ENCODE results near the gene ABHD6.
A peak's percentile ranks its signal among the peaks of the same experiment; 100 is the strongest.
"Not testable (repeated sequence)": the region's sequence is repeated elsewhere in the genome, so short reads cannot be mapped to it uniquely, and the experiment has no call there.

Gene ABHD6

DNA sequence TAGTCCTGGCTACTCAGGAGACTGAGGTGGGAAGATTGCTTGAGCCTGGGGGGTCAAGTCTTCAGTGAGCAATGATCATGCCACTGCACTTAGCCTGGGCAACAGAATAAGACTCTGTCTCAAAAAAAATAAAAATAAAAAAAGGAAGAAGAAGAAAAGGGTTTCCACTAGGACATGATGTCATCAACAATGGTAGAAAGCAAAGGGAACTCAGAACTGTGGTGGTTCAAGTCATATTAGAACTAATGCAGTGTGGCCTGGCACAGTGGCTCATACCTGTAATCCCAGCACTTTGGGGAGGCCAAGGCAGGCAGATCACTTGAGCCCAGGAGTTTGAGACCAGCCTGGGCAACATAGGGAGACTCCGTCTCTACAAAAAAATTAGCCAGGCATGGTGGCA lies 30.0 kb downstream of the ABHD6 start:
- H3K36me3 Mint-ChIP-seq (ENCODE audit: low read depth): peaks cover 30% of the 10 kb centered on the region
- not testable (repeated sequence) for H3K27me3 Mint-ChIP-seq; DNase-seq; H3K27ac Mint-ChIP-seq; H3K4me3 Mint-ChIP-seq; H3K9me3 Mint-ChIP-seq; H3K4me1 Mint-ChIP-seq (ENCODE audit: low read depth)

- no peak overlapping the region for H3K27ac Mint-ChIP-seq
Observed at GRCh38 chr3:58269356-58269755, 31.8 kb downstream of the ABHD6 start.

GRCh38 chr3:58270485-58270884 lies 32.9 kb downstream of the ABHD6 start:
- H3K36me3 Mint-ChIP-seq (ENCODE audit: low read depth): peaks cover 50% of the 10 kb centered on the region
- H3K4me1 Mint-ChIP-seq (ENCODE audit: low read depth): peaks cover 12% of the 10 kb centered on the region
- no peak overlapping the region for H3K4me3 Mint-ChIP-seq
- no peak overlapping the region for H3K27ac Mint-ChIP-seq
- no peaks in the 10 kb centered on the region for H3K9me3 Mint-ChIP-seq
- H3K27me3 Mint-ChIP-seq: no peaks in the 10 kb centered on the region
- DNase-seq: no peak

More at GRCh38 chr3:58269356-58269755, 31.8 kb downstream of the ABHD6 start:
- peaks cover 12% of the 10 kb centered on the region for H3K4me1 Mint-ChIP-seq (ENCODE audit: low read depth)
- H3K4me3 Mint-ChIP-seq: no peak overlapping the region
- DNase-seq: no peak
- peaks cover 42% of the 10 kb centered on the region for H3K36me3 Mint-ChIP-seq (ENCODE audit: low read depth)
- no peaks in the 10 kb centered on the region for H3K9me3 Mint-ChIP-seq
- no peaks in the 10 kb centered on the region for H3K27me3 Mint-ChIP-seq

- Mint-ChIP-seq H3K36me3 (ENCODE audit: low read depth) (peaks cover 60% of the 10 kb centered on the region), H3K27me3 (no peaks in the 10 kb centered on the region), H3K9me3 (no peaks in the 10 kb centered on the region), H3K27ac (peak overlapping the region; percentile 73), H3K4me3 (no peak overlapping the region), H3K4me1 (ENCODE audit: low read depth) (peaks cover 12% of the 10 kb centered on the region)
- DNase-seq: no peak
Observed at GRCh38 chr3:58271901-58272501, 34.4 kb downstream of the ABHD6 start.

DNA sequence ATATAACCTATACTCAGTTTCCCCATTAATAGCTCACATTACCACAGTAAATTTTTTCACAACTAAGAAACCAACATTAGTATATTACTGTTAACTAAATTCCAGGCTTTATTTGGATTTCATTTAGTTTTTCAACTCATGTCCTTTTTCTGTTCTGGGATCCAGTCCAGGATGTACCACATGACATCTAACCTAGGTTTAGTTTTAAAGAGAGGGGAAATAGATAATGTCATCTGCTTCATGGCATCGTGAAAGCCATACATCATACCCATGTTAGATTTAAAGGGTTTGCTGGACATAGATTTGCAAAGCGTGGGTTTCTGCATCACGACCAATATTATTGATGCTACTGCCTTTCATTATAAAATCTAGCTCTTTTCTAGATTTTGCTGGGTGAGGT lies 35.3 kb downstream of the ABHD6 start:
- peaks cover 12% of the 10 kb centered on the region for H3K4me1 Mint-ChIP-seq (ENCODE audit: low read depth)
- no peak overlapping the region for H3K4me3 Mint-ChIP-seq
- H3K27ac Mint-ChIP-seq: peak overlapping the region; percentile 57

DNA sequence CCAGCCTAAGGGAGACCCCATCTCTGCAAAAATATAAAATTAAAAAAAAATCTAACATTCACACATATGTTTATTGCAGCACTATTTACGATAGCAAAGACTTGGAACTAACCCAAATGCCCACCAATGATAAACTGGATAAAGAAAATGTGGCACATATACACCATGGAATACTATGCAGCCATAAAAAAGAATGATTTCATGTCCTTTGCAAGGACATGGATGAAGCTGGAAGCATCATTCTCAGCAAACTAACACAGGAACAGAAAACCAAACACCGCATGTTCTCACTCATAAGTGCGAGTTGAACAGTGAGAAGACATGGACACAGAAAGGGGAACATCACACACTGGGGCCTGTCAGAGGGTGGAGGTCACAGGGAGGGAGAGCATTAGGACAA lies 35.8 kb downstream of the ABHD6 start:
- H3K4me1 Mint-ChIP-seq (ENCODE audit: low read depth): peaks cover 12% of the 10 kb centered on the region
- H3K36me3 Mint-ChIP-seq (ENCODE audit: low read depth): peaks cover 66% of the 10 kb centered on the region
- DNase-seq, H3K4me3 Mint-ChIP-seq, H3K27me3 Mint-ChIP-seq, H3K9me3 Mint-ChIP-seq, H3K27ac Mint-ChIP-seq: not testable (repeated sequence)

More for the DNA sequence above, 35.3 kb downstream of the ABHD6 start:
- no peaks in the 10 kb centered on the region for H3K27me3 Mint-ChIP-seq
- H3K9me3 Mint-ChIP-seq: no peaks in the 10 kb centered on the region
- no peak for DNase-seq
- H3K36me3 Mint-ChIP-seq (ENCODE audit: low read depth): peaks cover 64% of the 10 kb centered on the region

GRCh38 chr3:58274027-58274614 lies 36.5 kb downstream of the ABHD6 start:
- Mint-ChIP-seq H3K4me3 (no peak overlapping the region), H3K36me3 (ENCODE audit: low read depth) (peaks cover 68% of the 10 kb centered on the region)
- DNase-seq: no peak

GRCh38 chr3:58281069-58281468 lies 43.5 kb downstream of the ABHD6 start:
- no peaks in the 10 kb centered on the region for H3K9me3 Mint-ChIP-seq
- H3K4me1 Mint-ChIP-seq (ENCODE audit: low read depth): no peaks in the 10 kb centered on the region
- no peak overlapping the region for H3K27ac Mint-ChIP-seq
- no peaks in the 10 kb centered on the region for H3K27me3 Mint-ChIP-seq
- peaks cover 49% of the 10 kb centered on the region for H3K36me3 Mint-ChIP-seq (ENCODE audit: low read depth)
- no peak overlapping the region for H3K4me3 Mint-ChIP-seq
- no peak for DNase-seq

More at GRCh38 chr3:58274027-58274614, 36.5 kb downstream of the ABHD6 start:
- H3K9me3 Mint-ChIP-seq: no peaks in the 10 kb centered on the region
- H3K27me3 Mint-ChIP-seq: no peaks in the 10 kb centered on the region
- H3K27ac Mint-ChIP-seq: no peak overlapping the region
- H3K4me1 Mint-ChIP-seq (ENCODE audit: low read depth): peaks cover 12% of the 10 kb centered on the region

- Mint-ChIP-seq H3K4me3 (no peak overlapping the region), H3K27me3 (no peaks in the 10 kb centered on the region), H3K27ac (no peak overlapping the region), H3K9me3 (no peaks in the 10 kb centered on the region), H3K4me1 (ENCODE audit: low read depth) (no peaks in the 10 kb centered on the region), H3K36me3 (ENCODE audit: low read depth) (peaks cover 27% of the 10 kb centered on the region)
- DNase-seq: no peak
Observed at GRCh38 chr3:58285334-58285733, 47.7 kb downstream of the ABHD6 start.

DNA sequence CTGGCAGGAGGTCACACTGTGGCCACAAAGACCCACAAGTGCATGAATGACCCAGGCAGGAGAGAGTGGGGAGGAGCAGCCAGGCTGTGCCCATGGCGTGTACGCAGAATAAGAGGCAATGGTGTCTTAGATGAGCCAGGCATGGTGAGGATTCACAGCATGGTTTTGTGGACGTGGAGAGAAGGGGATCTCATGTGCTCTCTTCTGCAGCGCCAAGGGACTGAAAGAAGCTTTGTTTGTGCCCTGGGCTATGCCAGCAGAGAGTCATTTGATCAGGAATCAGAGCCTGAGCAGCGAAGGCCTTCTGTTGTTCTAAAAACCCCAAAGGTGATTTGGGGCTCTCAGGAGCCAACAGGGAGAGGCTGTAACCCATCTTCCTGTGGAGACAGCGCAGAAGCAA lies 49.8 kb downstream of the ABHD6 start:
- no peaks in the 10 kb centered on the region for H3K27me3 Mint-ChIP-seq
- H3K4me1 Mint-ChIP-seq (ENCODE audit: low read depth): no peaks in the 10 kb centered on the region
- H3K27ac Mint-ChIP-seq: no peak overlapping the region
- H3K36me3 Mint-ChIP-seq (ENCODE audit: low read depth): peaks cover 27% of the 10 kb centered on the region
- no peak overlapping the region for H3K4me3 Mint-ChIP-seq
- DNase-seq: no peak
- no peaks in the 10 kb centered on the region for H3K9me3 Mint-ChIP-seq

DNA sequence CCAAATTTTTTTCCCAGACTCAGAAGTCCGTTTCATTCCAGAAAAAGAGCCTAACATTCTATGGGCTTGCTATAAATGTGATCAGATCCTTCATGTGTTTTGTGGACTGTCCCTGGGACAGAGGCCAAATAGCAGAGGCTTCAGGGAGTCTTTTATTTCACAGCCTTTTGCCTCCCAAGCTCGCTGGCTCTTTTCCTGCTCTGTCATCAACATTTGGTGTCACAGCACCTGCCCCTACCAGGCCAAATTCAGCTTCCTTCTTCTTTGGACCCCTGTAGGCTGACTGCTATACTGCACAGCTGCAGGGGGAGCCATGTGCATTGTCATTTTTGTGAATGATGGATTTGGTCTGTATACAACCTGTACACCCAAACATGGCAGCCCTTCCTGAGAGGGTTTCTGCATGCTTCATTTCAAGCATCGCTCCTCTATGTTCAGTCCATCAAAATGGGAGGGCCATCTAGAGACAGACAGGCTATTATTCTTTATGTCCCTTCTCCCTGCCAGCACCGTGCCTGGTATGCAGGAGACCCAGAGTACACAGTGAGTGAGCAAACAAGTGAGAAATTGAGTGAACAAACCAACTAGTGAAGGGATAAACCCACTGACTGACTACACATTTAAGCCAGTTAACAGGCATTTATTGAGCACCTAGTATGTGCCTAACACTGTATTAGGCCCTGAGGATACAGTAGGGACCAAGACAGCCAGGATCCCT lies 50.6 kb downstream of the ABHD6 start:
- no peaks in the 10 kb centered on the region for H3K27me3 Mint-ChIP-seq
- H3K27ac Mint-ChIP-seq: no peak overlapping the region
- peaks cover 27% of the 10 kb centered on the region for H3K36me3 Mint-ChIP-seq (ENCODE audit: low read depth)
- no peaks in the 10 kb centered on the region for H3K9me3 Mint-ChIP-seq
- no peak overlapping the region for H3K4me3 Mint-ChIP-seq
- H3K4me1 Mint-ChIP-seq (ENCODE audit: low read depth): no peaks in the 10 kb centered on the region
- no peak for DNase-seq

DNA sequence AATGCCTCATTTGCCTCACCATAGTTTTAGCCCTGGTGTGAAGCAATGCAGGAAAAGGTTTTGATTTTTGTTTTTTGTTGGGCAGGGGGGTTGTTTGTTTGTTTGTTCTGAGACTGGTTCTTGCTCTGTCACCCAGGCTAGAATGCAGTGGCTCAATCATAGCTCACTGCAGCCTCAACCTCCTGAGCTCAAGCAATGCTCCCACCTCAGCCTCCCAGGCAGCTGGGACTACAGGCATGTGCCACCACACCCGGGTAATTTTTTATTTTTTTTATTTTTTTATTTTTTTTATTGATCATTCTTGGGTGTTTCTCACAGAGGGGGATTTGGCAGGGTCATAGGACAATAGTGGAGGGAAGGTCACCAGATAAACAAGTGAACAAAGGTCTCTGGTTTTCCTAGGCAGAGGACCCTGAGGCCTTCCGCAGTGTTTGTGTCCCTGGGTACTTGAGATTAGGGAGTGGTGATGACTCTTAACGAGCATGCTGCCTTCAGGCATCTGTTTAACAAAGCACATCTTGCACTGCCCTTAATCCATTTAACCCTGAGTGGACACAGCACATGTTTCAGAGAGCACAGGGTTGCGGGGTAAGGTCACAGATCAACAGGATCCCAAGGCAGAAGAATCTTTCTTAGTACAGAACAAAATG lies 51.5 kb downstream of the ABHD6 start:
- not testable (repeated sequence) for H3K27ac Mint-ChIP-seq; H3K4me3 Mint-ChIP-seq; H3K9me3 Mint-ChIP-seq; H3K27me3 Mint-ChIP-seq; DNase-seq; H3K4me1 Mint-ChIP-seq (ENCODE audit: low read depth)
- H3K36me3 Mint-ChIP-seq (ENCODE audit: low read depth): peaks cover 27% of the 10 kb centered on the region

- H3K4me3 Mint-ChIP-seq; H3K9me3 Mint-ChIP-seq; H3K4me1 Mint-ChIP-seq (ENCODE audit: low read depth); DNase-seq; H3K27me3 Mint-ChIP-seq; H3K27ac Mint-ChIP-seq: not testable (repeated sequence)
- H3K36me3 Mint-ChIP-seq (ENCODE audit: low read depth): peaks cover 22% of the 10 kb centered on the region
Observed at GRCh38 chr3:58290446-58290845, 52.9 kb downstream of the ABHD6 start.

GRCh38 chr3:58291671-58292338 lies 54.2 kb downstream of the ABHD6 start:
- no peaks in the 10 kb centered on the region for H3K27me3 Mint-ChIP-seq
- no peak overlapping the region for H3K27ac Mint-ChIP-seq
- H3K9me3 Mint-ChIP-seq: no peaks in the 10 kb centered on the region
- H3K4me1 Mint-ChIP-seq (ENCODE audit: low read depth): no peaks in the 10 kb centered on the region
- H3K36me3 Mint-ChIP-seq (ENCODE audit: low read depth): peaks cover 16% of the 10 kb centered on the region
- no peak for DNase-seq
- no peak overlapping the region for H3K4me3 Mint-ChIP-seq

Measured in activated T-cell treated with anti-CD3 and anti-CD28 coated beads, Interleukin-2, amount 50 U/mL, for 24 hours (primary cell).